HG02759 (cell line): ENCODE data around the gene ZNF577.
"Not testable (repeated sequence)": the region's sequence is repeated elsewhere in the genome, so short reads cannot be mapped to it uniquely, and the experiment has no call there.

Experiments
- ATAC-seq: cut with Tn5 transposase; IDR thresholded peaks from one replicate; pipeline ENCODE4 v1.9.1; 2021; ENCODE audit warnings: mild to moderate bottlenecking, moderate library complexity; ENCODE audit not compliant: unreplicated experiment

The ZNF577 gene

DNA sequence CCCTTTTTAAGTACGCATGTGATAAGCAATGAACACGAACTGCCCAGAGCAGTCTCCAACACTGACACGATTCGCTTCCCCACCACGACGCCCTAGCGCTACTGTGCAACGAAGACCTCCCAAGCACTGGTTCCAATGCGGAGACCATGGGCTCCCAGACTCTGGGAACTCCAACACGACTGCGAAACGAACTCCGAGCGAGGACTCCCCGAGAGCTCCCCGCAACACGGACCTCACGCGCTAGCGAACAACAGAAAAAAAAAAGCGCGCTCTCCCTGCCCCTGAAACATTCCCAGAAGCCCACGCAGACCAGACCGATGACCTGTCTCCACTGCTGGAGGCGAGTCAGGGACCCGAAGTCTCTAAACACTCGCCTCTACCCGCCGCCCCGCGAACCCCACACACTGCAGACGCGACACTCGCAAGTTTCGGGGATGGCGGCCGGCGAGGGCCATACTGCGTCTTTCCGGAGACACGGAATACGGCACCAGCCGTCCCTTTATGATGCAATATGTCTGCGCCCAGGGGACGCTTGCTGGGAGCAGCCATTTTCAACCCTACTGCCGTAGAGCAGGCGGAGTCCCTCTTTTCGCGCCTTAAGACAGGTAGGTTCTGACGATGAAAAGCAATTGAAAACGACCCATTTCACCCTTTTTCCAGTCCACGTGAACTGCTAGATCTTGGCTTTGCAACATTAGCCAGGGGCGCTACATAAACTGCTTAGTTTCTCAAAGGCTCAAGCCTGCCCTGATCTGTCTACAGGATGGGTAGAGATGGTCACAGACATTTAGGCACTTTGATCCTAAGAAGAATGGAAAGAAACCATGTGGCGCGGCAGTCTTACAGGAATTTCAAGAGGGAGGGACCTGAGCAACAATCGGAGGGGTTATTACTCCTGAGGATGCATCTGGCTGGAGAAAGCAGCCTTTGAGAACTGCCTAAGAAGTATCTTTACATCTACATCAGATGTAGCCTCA, at the start of gene ZNF577:
ZNF577 (minus strand) TSS at position 430 of the 977 bp plus-strand sequence. CDS start 7,569 bp downstream, outside the sequence.
- no peak for ATAC-seq

DNA sequence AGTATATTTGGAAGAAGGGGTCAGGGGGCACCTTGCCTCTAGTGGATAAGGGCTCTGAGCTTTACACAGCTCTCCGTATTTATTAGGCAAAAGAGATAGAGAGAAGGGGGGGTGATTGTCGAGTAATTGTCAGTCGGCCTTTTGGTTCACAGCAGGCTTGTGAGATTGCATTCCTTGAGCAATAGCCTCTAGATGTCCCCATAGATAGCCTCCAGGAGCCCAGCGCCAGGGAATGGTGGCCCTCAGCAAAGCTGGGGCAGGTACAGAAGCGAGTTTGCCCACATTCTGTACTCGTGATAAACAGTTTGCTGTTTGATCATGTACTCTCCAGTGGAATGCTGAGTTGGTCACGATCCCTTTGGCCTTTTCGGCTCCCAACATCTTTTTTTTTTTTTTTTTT, 44.2 kb upstream of the ZNF577 start:
- no peak for ATAC-seq

DNA sequence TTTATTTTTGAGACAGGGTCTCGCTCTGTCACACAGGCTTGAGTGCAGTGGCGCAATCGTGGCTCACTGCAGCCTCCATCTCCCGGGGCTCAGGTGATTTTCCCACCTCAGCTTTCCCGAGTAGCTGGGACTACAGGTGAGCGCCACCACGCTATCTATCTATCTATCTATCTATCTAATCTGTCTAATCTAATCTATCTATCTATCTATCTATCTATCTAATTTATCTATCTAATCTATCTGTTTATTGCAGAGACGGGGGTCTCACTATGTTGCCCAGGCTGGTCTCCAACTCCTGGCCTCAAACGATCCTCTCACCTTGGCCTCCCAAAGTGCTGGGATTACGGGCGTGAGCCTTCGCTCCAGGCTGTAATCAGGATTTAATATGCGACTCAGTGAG, 40.1 kb upstream of the ZNF577 start:
- no peak for ATAC-seq

DNA sequence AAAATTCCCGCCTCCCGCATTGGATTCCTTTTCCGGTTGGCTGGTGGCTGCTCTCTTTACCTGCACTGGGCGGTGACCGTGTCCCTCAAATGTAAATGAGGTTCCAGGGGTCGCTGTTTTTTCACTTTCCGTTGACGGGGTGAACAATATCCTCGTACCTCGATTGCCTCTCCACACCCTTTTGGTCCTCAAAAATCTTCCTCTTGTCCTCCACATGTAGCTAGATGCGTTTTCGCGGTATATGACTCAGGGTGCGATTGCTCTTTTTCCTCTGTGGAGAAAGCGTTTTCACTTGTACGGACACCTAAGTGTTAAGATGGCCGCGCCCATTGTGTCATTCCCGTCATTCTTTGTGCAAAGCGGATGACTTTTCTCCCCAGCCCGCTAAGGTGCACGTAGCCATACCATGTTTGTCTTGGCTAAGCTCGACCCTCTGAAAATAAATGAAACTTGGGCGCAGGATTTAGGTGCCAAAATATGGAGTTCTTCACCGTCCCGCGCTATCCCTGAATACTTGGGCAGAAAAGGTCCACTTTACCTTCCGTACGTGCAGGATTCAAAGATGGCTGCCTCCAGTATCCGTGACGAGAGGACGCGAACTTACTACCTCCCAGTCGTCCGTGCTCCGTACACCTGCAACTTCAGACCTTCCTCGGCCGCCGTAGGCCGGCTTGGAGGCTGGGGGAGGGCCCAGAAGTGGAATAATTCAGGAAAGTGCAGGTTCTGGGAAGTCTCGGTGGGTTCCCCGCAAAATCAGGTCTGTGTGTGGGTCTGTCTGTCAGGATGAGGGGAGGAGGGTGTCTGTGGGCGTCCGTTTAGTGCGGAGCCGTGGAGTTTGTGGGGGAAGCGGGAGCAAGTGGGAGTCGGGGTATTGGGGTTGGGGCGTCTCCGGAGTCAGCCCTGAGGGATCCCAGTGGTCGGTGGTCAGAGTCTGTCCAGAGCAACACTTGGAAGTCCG, 39.3 kb upstream of the ZNF577 start, which contains the start of gene ZNF613:
ZNF613 (plus strand) TSS at position 689 of the 958 bp plus-strand sequence. CDS start 8,749 bp downstream, outside the sequence.
- ATAC-seq: peak; percentile 87

DNA sequence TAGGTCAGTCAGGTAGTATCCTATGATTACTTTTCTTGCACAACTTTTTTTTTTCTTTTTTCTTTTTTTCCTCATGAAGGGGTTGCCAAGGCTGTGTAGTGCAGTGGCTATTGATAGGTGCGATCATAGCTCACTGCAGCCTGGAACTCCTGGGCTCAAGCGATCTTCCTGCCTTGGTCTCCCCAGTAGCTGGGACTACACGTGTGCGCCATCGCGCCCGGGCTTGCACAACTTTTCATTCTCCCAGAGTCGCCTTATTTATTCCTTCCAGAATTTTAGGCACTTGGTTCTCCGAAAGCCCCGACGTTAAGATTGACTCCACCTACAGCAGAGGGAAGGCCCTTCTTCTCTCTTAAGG, 38.7 kb upstream of the ZNF577 start:
- no peak for ATAC-seq

DNA sequence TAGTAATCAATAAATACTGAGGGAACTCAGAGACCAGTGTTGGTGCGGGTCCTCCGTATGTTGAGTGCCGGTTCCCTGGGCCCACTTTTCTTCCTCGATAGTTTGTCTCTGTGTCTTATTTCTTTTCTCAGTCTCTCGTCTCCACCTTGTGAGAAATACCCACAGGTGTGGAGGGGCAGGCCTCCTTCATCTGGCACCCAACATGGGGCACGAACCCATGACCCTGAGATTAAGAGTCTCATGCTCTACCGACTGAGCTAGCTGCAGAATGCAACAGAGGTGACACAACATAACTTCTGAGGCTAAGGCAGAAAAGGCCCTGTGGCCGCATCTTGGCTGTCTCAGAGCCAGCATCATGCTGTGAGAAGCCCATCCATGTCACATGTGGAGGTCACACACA, 34.2 kb upstream of the ZNF577 start:
- no peak for ATAC-seq

DNA sequence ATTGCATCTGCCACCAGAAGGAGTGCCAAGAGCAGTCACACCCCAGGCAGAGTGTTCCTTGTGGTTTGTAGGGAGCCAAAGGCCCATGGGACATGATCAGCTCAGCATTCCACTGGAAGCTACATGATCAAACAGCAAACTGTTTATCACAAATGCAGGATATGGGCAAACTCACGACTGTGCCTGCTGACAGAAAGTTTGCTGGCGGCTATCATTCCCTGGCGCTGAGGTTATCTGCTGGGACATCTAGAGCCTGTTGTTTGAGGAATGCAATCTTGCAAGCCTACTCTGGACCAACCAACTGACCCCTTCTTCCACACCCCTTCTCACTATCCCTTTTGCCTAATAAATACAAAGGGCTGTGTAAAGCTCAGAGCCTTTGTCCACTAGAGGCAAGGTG, 31.9 kb upstream of the ZNF577 start:
- ATAC-seq: no peak

DNA sequence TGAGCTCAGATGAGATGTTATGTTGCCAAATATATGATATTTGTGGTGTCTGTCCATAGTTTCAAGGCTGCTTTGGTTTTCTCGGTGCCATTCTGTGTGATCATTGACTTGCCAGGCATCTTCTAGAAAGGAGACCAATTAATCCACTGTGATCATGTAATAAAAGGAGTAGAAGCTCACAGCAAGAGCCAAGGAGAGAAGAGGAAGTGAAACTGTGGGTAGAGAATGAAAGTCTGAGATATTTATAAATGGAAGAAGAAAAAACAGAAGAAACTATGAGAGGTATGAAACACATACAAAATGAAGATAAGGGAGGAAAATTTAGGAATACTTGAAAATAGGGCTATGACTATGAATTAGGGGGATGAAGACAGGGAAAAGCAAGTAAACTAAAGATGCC, 28.4 kb upstream of the ZNF577 start:
- ATAC-seq: no peak

DNA sequence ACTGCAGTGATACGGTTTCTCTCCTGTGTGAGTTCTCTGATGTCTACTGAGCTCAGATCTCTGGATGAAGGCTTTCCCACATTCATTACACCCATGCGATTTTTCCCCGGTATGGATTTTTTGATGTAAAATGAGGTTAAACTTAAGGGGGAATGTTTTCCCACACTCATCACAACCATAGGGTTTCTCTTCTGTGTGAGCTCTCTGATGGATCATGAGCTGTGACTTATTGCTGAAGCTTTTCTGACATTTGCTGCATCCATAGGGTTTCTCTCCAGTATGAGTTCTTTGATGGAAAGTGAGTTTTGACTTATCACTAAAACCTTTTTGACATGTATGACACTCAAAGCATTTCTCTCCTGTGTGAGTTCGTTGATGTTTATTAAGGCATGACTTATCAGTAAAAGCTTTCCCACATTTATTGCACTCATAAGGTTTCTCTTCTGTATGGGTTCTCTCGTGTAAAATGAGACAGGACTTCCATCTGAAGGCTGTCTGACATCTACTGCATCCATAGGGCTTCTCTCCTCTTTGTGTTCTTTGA, 27.6 kb upstream of the ZNF577 start:
- no peak for ATAC-seq

DNA sequence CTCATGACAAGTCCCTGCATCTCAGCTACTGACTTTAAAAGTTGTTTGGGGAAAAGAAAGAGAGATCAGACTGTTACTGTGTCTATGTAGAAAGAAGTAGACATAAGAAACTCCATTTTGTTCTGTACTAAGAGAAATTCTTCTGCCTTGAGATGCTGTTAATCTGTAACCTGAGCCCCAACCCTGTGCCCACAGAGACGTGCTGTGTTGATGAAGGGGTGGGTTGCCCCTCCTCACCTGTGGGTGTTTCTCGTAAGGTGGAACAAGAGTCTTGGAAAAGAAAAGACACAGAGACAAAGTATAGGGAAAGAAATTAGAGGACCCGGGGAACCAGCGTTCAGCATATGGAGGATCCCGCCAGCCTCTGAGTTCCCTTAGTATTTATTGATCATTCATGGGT, 20.2 kb upstream of the ZNF577 start:
- not testable (repeated sequence) for ATAC-seq

DNA sequence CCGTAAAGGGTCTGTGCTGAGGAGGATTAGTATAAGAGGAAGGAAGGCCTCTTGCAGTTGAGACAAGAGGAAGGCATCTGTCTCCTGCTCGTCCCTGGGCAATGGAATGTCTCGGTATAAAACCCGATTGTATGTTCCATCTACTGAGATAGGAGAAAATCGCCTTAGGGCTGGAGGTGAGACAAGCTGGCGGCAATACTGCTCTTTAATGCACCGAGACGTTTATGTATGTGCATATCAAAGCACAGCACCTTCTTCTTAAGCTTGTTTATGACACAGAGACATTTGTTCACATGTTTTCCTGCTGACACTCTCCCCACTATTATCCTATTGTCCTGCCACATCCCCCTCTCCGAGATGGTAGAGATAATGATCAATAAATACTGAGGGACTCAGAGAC, 18.4 kb upstream of the ZNF577 start:
- not testable (repeated sequence) for ATAC-seq

DNA sequence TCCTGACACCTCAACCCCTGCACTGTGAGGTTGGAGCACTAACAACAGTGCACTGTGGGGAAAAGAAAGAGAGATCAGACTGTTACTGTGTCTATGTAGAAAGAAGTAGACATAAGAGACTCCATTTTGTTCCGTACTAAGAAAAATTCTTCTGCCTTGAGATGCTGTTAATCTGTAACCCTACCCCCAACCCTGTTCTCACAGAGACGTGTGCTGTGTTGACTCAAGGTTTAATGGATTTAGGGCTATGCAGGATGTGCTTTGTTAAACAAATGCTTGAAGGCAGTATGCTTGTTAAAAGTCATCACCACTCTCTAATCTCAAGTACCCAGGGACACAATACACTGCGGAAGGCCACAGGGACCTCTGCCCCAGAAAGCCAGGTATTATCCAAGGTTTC, 17.9 kb upstream of the ZNF577 start:
- not testable (repeated sequence) for ATAC-seq

DNA sequence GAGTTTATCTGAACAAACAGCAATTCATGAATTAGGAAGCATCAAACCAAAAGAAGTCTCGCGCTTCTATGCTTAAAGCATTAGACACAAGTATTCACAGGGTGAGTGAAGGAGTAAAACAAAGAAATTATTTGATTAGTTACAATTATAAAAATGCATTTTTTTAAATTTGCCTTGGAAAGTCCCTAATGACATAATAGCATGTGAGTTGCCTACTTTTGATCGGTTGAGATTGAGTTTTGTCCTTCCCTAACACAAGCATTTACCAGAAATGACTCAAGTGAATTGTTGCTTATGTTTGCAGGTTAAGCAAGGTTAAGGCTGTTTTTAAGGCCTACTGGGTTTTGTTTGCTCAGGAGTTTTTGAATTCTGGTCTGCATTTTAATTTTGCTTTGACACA, 17.5 kb upstream of the ZNF577 start:
- ATAC-seq: peak; percentile 6

DNA sequence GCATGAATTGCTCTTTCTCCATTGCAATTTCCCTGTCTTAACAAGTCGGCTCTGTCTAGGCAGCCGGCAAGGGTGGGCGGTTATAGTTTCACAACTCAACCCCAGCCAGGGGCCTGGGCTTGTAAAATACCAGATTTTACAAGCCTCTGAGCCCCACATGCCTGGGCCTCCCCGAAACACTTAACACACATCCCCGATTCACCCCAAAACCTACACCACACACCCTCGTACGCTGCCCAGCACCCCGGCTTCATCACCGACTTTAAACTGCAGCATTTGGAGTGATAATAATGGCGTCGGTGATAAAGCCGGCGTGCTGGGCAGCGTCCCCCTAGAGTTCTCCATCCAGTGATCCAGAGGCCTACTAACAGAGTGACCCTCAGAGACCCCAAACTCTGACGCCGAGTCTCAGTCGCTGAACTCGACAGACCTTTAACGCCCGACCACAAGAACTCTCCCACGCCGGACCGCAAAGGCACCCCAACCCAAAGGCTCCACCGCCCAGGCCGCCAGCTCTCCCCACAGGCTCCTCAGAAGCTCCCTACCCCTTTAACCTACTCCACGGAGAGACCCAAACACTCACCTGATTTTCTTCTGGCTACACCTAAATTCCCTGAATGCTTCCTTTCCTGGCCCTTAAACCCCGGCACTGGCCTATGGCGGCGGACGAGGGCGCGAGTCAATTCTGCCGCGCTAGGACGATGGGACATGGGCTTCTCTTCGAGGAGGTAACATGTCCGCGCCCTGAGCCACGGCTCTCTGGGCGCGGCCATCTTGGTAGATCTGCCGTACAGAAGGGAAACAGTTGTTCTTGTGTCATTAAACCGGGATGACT, 16.8 kb upstream of the ZNF577 start, which contains the start of gene ZNF649:
ZNF649 (minus strand) TSS at position 687 of the 835 bp plus-strand sequence. CDS start 4,910 bp downstream, outside the sequence.
- ATAC-seq: peak; percentile 85

DNA sequence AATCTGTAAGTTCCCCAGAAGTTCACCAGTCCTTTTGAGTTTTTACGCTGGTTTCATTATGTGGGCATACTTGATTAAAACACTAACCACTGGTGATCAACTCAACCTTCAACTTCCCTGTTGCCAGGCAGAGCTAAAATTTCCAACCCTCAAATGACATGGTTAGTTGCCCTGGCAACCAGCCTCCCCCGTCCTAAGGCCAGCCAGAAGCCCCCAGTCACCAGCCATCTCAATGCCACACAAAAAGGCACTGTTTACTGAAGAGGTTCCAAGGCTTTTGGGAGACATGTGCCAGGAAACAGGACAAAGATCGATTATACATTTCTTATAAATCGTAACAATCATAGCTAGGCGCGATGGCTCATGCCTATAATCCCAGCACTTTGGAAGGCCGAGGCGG, 15.4 kb upstream of the ZNF577 start:
- no peak for ATAC-seq

DNA sequence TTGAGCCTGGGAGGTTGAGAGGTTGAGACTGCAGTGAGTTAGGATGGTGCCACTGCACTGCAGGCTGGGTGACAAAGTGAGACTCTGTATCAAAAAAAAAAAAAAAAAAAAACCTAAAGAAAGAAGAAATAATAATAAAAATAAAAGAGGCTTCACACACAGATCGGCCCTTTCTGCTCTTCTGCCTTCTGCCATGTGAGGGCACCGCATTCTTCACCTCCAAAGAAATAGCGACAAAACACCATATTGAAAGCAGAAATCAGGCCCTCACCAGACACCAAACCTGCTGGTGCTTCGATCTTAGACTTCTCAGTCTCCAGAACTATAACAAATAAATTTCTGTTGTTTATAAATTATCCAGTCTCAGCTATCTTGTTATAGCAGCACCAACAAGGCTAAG, 14.1 kb upstream of the ZNF577 start:
- ATAC-seq: no peak

DNA sequence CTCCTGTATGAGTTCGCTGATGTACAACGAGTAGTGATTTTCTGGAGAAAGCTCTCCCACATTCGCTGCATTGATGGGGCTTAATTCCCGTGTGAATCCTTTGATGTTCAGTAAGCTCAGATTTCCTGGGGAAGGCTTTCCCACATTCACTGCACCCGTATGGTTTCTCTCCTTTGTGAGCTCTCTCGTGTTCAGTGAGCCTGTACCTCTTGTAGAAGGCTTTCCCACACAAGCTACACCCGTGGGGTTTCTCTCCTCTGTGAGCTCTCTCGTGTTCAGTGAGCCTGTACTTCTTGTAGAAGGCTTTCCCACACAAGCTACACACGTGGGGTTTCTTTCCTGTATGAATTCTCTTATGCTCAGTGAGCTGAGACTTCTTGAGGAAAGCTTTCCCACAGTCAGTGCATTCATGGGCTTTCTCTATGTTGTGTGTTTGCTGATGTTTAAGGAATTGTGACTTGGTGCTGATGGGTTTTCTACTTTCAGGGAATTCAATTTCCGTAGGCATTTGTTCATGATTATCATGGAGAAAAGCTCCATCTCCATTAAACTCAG, 3.5 kb upstream of the ZNF577 start:
- ATAC-seq: no peak

DNA sequence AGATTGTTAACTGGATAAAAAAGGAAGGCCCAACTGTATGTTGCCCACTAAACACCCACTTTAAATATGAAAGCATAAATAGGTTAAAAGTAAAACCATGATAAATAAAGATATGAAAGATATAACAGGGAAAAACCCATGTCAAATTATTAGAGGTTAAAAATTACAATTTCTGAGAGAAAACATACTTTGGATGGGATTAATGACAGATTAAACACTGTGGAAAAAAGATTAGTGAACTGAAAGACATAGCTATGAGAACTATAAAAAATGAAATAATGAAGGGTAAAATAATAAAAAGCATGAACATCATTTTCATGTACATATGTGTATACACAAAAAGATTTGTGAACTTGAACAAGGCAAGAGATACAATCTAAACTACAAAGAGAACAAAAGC, 2.2 kb upstream of the ZNF577 start:
- no peak for ATAC-seq

DNA sequence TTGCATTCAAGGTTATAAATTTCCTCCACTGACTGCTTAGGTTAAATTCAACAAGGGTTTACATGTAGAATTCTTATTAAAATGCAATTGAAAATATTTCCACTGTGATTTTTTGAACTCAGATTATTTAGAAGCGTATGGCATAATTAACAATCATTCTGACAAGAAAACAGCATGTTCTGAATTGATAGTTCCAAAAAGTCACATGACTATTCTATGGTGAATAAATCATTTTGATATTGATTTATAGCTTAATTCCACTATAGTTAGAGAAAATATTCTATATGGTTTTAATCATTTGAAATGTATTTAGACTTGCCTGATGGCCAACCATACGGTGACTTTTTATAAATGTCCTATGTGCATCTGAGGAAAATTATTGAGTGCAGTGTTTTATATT, 3.0 kb downstream of the ZNF577 start:
- no peak for ATAC-seq

DNA sequence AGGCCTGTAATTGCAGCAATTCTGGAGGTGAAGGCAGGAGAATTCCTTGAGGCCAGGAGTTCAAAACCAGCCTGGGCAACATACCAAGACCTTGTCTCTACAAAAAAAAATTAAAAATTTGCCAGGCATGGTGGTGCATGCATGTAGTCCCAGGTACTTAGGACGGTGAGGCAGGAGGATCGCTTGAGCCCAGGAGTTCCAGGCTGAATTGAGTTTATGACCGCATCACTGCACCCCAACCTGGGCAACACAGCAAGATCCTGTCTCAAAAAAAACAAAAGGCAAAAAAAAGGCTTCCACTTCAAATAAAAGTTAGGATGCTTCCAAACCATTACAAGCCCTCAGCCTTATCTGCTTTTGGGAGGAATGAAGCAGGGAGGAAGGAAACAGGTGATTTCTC, 5.2 kb downstream of the ZNF577 start:
- no peak for ATAC-seq
